HG03060 (cell line): Measurements from ENCODE around the gene MCIDAS.

ENCODE experiments used
- ATAC-seq: cut with Tn5 transposase; IDR thresholded peaks from one replicate; pipeline ENCODE4 v1.9.1; 2021; ENCODE audit warnings: low read depth, moderate number of reproducible peaks; ENCODE audit not compliant: unreplicated experiment

The MCIDAS gene

DNA sequence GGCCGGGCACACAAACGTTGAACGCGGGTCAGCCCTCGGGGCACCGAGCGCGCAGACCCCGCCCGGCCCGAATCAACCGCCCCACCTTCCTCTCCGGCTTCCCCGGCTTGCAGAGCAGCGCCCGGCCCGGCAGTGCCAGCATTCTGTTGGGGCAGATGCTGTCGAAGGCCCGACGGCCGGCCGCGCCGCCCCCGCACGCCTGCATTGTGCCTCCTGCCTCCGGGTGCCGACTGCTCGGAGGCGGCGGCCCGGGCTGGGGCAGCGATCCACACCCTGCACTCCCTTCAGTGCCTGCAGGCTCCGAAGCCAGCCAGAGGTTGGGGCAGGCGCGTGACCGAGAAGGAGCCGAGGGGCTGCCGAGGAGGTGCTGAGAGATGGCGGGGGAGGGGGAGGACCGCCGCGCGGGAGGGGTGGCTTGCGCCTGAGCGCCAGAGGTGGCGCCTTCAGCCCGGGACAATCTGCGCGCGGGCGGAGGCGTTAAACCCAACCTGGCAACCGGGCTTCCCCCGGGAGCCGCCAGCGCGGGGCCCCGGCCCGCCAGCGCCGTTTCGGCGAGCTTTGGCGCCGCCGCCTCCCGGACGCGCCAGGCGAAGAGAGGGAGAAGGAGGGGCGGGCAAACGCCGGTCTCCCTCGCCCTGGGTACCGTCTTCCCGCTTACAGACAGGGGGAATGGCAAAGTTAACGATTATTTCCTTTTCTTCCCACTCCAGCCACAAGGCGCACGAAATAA lies at the start of gene MCIDAS:
Gene MCIDAS, minus strand, starts transcription at position 382 of the 730 bp plus-strand sequence. Its CDS starts 177 bp downstream, at position 205.
- no peak for ATAC-seq

DNA sequence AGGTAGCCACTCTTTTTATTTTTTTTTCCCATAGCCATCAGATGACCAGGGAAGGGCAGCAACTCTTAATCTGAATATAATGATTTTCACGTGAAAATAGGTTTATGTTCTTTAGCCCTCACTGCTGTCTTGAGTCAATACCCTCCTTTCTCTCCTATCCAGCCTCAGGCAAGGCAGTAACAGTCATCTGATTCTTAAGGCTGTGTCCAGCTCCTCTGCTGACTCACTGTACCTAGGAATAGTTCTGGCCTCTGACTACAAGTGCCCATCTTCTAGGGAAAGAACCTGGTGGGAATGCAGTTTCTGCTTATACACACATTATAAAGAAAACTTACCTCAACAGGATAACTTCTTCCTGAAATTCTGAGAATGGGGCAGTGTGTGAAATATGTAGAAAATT lies 49.7 kb upstream of the MCIDAS start:
- no peak for ATAC-seq

DNA sequence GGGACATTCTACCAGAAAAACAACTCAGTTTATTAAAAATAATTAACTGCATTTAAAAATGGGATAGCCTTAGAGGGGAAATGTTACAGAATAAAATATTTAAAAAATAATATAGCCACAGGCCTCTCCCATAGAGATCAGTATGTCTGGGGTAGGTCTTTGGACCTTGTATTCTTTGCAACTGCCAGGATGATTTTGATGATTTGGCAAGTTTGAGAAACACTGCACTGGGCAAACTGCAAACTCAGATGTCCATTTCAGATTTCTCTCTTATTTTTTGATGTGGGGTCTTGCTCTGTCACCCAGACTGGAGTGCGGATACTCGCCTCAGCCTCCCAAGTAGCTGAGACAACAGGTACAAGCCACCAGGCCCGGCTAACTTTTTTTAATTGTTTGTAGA lies 31.2 kb upstream of the MCIDAS start:
- ATAC-seq, result no peak

DNA sequence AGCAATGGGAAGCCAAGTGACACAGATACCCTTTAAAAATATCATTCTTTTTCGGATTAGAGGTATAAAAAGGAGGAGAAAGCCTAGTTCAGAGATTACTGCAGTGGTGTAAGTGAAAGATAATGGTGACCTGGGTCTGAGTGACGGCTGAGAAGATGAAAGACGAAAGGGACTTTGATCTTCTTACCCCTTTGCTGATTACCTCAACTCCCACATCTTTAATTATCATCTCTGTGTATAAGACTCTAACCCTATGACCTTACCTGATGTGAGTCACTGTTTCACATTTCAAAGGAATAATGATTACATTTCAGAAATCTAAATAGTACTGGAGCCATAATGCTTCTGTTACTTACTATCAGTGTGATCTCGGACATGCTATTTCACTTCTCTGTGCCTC lies 27.7 kb upstream of the MCIDAS start:
- no peak for ATAC-seq

DNA sequence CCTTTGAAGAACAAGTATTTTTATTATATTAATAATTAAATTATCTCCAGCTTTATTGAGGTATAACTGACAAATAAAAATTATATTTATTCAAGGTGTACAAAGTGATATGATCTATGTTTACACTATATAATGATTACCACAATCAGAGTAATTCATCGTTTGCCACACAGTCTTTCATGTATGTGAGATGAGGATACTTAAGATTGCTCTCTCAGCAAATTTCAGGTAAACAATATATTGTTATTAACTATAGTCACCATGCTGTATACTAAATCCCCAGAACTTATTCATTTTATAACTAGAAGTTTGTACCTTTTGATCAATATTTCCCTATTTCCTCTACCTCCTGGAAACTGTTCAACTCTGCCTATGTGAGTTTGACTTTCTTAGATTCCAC lies 22.9 kb upstream of the MCIDAS start:
- no peak for ATAC-seq

DNA sequence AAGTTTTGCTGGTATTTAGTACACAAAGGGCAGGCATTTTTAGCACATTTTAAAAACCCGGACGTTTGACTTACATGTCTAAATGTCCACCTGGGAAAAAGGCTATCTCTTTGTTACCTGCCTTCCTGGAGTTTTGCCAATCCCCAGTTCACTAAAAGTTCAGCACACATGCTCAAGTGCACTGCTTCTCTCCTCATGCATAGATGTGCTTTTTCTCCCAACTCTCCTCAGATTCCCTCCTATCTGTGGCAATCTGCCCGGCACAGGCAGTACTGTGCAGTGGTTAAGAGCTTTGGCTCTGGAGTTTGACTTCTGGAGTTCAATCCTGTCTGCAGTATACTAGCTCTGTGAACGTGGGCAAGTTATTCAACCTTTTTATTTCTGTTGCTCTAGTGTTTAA lies 14.6 kb upstream of the MCIDAS start:
- ATAC-seq, result no peak

DNA sequence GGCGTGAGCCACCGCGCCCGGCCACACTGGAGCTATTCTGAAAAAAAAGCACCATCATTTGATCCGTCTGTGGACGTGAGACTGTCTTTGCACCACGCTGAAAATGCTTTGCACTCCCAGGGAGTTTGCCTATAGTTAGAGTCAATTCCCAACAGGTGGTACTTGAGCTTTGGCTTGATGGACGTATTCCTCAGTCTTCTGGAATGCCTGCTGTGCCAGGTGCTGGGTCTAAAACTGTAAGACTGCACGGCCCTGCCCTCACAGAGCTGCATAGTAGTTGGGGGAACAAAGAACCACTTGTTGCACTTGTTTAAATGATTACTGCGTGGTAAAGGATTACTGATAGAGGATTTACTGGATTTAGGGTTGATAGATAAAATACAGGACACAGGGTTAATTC lies 9.7 kb upstream of the MCIDAS start:
- ATAC-seq, result no peak

DNA sequence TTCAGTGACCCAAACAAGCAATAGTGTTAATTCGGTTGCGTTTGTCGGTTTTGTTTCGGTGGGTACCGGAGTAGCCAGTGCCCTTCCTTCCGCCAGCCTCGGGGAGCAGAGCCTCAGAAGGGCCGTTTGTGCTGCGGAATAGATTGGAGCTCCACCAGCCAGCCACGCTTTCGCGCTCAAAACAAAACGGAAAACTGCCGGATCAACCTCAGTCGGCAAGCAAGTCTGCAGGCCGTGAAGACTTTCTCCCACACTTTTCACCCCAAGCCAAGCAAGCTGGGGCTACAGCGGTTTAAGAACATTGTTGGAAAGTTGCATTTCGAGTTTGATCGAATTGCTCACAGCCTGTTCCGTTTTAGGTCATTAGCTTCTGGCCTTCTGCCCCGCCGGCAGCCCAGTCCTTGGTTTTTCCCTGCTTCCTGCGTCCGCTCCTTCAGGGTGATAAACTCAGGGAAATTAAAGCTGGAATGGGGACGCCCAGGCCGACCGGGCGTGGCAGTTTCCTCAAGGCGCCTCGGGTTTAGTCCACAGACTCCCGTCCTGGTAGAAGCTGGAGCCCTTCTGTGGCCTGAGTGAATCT lies 7.1 kb upstream of the MCIDAS start:
- no peak for ATAC-seq

DNA sequence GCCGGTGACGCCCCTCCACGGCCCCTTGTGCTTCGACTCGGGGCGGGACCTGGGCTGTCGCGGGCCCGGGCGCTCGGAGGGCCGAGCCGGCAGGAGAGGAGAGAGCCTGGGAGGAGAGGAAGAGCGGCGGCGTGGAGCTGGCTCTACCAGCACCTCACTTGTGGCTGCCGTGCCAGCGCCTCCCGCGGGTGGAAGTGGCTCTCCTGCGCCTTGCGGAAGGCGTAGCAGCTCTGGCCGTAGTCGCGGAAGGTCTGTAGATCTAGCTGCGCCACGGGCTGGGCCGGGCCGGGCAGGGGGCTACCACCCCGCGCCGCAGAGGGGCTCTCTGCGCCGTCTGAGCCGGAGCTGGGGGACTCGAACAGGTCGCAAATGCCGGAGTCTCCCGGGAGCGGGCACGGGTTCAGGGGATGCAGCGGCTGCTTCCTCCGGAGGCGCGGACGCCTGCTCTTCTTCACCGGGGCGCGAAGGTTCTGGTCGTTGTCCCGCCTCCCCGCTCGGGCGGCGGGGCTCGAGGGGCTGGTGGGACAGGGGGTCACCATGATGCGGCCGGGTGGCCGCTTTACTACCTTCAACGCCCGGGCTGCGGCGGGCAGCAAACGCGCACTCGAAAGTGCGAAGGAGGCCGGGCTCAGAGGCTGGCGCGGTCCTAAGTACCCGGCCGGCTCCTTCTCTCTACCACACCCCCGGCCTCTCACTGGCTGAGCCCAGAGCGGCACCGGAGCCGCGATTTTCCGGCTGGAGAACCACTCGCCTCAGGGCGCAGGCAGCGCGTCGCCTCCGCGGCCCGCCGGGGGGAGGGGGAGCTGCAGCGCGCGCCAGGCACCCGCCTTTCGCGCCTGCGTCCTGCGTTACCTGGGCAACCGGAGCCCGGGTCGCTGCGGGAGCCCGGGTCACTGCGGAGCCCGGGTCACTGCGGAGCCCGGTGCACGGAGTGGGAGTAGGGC lies 6.1 kb upstream of the MCIDAS start, which contains the start of gene CCNO:
Gene CCNO, minus strand, starts transcription at position 624 of the 944 bp plus-strand sequence. Its CDS starts 85 bp downstream, at position 539.
- no peak for ATAC-seq

DNA sequence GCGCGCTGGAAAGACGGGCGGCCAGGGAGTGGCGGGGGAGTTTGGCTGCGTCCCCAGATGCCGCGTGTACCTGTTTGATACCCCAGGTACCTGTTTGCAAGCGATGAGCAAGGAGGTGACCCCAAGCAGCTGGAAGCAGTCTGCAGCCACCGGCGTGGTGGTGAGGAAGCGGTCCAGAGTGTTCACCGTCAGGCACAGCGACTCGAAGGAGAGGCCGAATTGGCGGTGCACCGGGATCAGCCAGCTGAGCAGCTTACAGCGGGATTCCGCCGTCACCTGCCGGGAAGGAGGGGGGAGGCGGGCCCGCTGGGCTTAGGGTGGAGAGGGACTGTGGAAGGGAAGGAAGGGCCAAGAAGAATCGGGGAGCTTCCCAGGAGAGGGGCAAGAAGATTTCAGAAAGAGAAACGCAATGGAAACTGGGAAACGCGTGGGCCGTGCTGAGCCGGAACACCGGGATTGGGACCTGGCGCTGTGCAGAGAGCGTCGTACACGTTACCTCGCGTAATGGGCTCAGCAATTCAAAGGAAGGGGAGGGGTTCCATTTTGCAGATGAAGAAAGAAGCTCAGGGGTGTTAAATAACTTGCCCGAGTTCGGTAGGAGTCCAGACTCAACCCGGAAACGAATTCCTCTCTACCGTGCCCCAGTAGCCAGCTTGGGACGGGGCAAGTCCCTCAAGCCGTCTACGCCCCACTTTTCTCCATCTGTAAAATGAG lies 5.3 kb upstream of the MCIDAS start:
- no peak for ATAC-seq

DNA sequence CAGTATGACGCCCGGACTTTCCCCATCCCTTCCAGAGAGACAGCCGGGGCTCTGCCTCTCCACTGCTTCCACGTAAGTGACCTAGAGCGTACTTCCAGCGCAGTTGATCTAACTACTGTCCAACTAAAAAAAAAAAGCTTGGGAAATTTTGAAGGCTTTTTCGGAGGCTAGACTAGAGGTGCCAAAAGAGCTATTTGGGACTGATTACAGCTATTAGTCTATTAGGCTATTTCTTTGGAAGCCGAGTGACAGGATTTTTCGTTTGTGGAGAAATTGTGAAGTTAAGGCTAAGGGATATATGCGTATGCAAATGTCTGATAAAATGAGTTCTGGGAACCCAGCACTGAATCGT lies 4.8 kb upstream of the MCIDAS start:
- no peak for ATAC-seq

DNA sequence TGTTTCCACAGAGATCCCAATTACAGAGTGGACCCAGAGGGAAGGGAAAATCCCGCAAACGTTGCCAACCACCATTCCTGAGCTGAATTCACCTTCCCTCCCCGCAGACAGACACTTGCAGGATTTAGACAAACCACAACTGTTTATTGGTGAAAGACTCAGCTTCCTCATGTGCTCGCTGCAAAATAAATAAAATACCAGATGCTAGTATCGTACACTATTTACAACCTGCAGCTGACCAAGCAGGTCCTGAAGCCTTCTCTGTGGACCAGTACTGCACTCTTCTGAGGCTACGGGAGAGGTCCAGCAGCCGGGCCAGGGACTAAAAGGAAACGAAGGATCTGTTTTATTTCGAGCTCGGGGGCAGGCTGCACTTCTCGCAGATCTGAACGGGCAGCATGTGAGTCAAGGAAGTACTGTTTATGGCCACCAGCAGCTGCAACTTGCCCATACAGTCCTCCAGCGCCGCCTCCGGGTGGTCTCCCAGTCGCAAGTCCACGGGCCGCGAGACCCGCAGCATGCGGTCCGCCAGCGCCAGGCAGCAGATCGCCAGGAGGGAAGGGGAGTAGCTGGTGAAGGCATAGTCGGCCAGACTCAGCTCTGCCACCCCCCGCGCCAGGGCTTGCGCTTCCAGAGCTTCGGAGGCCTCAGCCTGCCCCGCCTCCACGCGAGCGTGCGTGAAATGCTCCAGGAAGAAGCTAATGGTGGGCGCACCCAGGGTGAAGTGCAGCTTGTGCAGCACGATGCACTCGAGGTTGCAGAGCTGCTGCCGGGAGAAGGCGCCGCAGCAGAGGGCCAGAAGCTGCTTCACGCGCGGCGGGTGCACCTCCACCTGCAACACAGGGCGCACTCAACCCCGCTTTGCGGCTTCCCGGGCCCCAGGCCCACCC lies 4.2 kb upstream of the MCIDAS start:
- no peak for ATAC-seq

DNA sequence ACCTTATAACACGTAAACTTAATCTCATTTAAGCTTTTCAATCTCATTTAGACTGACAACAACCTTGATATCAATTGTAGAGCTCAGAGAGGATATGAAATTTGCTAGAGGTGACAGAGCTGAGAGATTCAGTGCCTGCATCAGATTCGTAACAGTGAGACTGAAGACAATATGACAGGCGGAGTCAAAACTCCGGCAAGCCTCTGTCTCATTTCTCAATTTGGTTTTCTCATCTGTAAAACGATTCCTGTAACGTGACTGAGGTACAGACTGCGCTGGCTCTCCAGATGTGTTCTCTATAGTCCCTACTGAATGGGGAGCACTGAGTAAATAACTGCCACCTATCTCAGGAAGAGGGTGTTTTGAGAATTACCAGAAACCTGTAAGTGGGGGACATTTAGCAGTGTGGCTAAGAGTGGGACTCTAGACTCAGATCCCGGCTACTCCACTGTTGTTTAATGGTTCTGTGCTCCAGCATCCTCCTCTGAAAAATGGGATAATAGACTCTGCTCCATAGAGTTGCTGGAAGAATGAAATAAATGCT lies 3.0 kb upstream of the MCIDAS start:
- no peak for ATAC-seq

DNA sequence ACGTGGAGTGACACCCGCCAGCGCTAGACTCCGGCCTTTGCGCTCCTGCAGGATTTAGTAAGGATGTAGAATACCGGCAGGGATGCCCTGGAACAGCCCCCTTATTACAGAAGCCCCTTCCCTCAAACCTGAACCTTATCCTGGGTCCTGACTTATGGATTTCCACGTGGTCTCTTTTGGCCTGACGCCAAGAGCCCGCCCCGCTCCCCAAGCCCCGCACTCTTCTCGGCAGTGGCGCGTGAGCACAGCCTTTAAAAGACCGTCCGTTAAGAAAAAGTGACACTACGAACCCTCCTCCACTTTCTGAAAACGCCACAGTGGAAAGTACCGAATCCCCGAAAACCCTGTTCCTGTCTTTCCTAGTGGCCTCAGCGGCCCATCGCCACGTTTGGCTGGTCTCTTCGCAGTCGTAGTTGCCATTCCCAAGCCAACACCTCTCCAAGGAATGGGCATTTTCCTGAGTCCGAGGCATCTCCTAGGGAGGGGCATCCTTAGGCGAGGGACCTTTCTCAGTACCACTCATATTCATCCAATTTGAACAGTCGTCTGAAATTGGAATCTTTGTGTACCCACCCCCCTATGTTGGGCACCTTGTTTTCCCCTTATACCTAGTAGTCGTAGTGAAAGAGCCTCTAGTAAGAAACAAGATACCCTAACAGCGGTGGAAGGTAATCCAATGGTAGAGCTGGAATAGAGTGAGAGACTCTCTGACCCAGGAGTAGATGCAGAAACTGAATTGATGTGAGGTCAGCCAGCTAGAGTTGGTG lies 732 bp upstream of the MCIDAS start:
- ATAC-seq, result no peak

DNA sequence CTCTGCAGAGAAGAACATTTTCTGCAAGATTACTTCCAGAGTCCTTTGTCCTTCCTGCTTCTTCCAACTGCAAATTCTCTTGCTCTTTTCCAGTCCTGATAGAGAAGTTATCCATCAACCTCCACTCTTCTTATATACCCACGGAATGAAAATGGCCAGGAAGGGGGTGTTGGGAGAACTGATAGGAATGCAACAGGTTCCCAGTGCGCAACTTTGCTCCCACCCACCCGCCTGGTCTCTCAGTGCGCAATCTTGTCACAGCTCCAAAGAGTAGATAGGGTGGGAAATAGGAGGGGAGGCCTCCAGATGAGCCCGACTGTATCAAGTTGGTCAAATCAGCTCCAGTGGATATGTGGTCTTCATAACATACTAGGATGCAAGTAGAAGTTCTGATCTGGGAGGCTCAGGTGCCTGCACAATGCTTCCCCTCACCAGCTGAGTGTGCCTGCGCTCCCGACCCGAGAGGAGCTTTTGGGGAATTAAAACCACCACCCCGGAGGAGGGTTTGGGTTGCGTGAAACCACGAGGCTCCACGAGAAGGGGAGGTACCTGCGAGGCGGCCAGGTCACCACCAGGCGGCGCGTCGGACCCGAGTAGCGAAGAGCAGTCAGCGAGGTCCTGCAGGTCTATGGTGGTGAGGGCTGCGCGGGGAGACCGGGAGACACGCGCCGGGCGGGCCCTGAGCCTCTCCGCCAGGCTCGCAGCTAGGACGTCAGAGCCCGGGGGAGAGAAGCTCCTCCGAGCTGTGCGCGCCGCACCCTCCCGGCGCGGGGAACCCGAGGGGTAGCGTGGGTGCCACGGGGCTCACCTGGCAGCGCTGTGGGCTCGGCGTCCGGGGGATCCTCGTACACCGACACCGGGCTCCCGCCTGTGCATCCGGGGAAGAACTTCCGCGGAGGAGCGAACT lies 835 bp downstream of the MCIDAS start:
- ATAC-seq, result no peak

DNA sequence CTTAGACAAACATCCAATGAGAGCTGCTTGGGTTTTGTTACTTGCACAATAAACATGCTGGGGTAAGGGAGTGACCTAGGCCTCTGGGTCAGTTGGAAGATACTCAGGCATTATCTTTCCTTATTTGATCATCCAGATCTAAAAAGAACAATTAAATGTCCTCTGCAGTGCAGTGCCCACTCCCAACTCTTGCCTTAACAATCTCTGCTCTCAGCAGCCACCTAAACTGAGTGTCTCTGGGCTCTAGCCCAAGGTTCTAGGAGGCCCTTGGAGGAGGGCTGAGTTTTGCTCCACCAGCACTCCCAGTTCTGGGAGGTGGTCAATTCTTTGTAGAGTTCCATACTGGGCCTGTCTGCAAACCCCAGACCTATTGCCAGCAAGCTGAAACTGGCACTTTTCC lies 1.8 kb downstream of the MCIDAS start:
- ATAC-seq, result no peak

DNA sequence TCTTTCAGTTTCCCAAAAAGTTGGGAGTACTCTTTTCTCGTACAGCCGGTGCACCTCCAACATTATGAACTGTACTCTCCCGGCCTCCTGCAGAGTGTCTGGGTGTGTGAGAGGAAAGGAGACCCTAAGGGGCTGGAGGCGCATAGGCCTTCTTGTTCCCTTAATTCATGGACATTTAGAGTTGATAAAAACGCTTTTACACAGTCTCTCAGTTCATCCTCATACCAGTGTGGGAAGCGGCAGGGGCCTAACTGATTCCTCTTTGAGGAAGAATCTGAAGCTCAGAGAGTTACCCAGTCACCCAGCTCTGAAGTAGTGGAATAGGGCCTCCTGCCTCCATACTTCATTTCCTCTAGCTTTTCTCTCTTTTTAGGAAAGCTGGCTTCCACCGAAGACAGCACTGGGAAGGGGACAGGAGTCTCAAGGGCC lies 3.3 kb downstream of the MCIDAS start:
- no peak for ATAC-seq
